Measurements from ENCODE around the gene SLC39A7.

SLC39A7 gene

GRCh38 chr6:33181141-33181540 is 19.5 kb upstream of the SLC39A7 start:
- no peak for DNase-seq (ENCODE audit: low read depth in 1 of 2, low spot score in 1 of 2)
- no peak for TF ChIP-seq CTCF (IDR thresholded peaks at IDR 0.05; ENCODE audit: insufficient read depth, low read length)
- TF ChIP-seq SPI1 (IDR thresholded peaks at IDR 0.05; ENCODE audit: borderline replicate concordance, low read depth), result no peak
- no peak for TF ChIP-seq GABPA (IDR thresholded peaks at IDR 0.05; ENCODE audit: low read depth)
- TF ChIP-seq, protein P1, sequence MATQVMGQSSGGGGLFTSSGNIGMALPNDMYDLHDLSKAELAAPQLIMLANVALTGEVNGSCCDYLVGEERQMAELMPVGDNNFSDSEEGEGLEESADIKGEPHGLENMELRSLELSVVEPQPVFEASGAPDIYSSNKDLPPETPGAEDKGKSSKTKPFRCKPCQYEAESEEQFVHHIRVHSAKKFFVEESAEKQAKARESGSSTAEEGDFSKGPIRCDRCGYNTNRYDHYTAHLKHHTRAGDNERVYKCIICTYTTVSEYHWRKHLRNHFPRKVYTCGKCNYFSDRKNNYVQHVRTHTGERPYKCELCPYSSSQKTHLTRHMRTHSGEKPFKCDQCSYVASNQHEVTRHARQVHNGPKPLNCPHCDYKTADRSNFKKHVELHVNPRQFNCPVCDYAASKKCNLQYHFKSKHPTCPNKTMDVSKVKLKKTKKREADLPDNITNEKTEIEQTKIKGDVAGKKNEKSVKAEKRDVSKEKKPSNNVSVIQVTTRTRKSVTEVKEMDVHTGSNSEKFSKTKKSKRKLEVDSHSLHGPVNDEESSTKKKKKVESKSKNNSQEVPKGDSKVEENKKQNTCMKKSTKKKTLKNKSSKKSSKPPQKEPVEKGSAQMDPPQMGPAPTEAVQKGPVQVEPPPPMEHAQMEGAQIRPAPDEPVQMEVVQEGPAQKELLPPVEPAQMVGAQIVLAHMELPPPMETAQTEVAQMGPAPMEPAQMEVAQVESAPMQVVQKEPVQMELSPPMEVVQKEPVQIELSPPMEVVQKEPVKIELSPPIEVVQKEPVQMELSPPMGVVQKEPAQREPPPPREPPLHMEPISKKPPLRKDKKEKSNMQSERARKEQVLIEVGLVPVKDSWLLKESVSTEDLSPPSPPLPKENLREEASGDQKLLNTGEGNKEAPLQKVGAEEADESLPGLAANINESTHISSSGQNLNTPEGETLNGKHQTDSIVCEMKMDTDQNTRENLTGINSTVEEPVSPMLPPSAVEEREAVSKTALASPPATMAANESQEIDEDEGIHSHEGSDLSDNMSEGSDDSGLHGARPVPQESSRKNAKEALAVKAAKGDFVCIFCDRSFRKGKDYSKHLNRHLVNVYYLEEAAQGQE (IDR thresholded peaks at IDR 0.05; ENCODE audit: insufficient replicate concordance, low read depth), result no peak
- no peak for TF ChIP-seq POLR2AphosphoS5 (IDR thresholded peaks at IDR 0.05; ENCODE audit: low read depth)

DNA sequence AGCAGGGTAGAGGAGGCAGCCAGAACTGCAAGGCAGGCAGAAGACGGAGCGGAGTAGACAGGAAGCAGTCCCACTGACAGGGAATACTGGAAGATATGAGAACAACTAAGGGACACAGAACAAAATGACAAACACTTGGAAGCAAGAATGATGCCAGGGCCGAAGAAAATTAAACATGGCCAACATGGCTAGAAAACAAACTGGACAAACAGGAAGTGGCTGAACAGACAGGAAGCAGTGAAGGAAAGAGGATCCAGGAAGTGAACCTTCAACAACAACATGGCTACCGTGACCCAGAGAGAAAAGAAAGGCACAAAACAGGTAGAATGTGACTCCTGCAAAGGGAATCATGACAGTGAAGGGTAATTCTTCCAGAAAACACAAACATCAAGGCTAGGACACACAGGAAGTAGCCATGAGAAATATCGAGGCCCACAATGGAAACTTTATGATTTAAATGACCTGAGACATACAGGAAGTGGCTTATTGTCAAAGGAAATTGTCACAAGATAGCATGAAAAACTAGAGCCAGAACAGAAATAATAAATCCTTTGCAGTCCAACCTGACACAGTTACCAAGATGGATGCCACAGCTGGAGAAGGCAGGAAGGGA is 17.5 kb upstream of the SLC39A7 start:
- H3K27me3 ChIP-seq (ENCODE audit: insufficient read depth, poor library complexity, severe bottlenecking), result no peaks in the 10 kb centered on the region
- peak overlapping the region; percentile 62 for H3K27ac ChIP-seq (replicated peaks)
- peak; percentile 65; the same call in 1 of the 2 replicates for TF ChIP-seq SPI1 (IDR thresholded peaks at IDR 0.05; ENCODE audit: borderline replicate concordance, low read depth)
- no peak for TF ChIP-seq POLR2AphosphoS5 (IDR thresholded peaks at IDR 0.05; ENCODE audit: low read depth)
- peak; percentile 73 for TF ChIP-seq GABPA (IDR thresholded peaks at IDR 0.05; ENCODE audit: low read depth)
- no peak overlapping the region for H3K4me3 ChIP-seq (replicated peaks; ENCODE audit: insufficient read depth, low read length)
- DNase-seq (ENCODE audit: low read depth in 1 of 2, low spot score in 1 of 2), result peak in 1 of 2 experiments; percentile 16

More at GRCh38 chr6:33181141-33181540, 19.5 kb upstream of the SLC39A7 start:
- Histone ChIP-seq H3K27me3 (ENCODE audit: insufficient read depth, poor library complexity, severe bottlenecking) (no peaks in the 10 kb centered on the region), H3K4me3 (replicated peaks; ENCODE audit: insufficient read depth, low read length) (no peak overlapping the region), H3K27ac (replicated peaks) (no peak overlapping the region)

DNA sequence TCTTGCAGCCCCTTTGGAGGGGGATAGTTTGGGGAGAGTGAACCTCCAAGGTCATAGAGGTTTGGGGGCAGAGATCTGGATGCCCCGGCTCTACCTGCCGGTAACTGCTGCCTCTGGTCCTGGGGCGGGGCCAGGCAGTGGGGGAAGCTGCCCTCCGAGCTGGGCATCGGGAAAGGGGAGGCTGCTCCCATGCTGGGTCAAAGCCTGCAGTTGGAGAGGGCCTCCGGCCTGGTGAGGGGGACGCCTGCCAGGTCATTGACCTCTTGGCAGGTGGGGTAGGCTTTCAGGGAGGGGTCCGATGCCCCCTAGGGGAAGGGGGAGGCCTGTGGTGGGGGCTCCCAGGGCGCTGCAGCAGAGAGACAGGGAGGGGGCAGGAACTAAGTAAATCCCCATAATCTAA is 15.5 kb upstream of the SLC39A7 start:
- no peaks in the 10 kb centered on the region for H3K27me3 ChIP-seq (ENCODE audit: insufficient read depth, poor library complexity, severe bottlenecking)
- H3K27ac ChIP-seq (replicated peaks), result no peak overlapping the region
- no peak for DNase-seq (ENCODE audit: low read depth in 1 of 2, low spot score in 1 of 2)
- no peak for TF ChIP-seq POLR2AphosphoS5 (IDR thresholded peaks at IDR 0.05; ENCODE audit: low read depth)
- no peak for TF ChIP-seq GABPA (IDR thresholded peaks at IDR 0.05; ENCODE audit: low read depth)
- no peak for TF ChIP-seq CTCF (IDR thresholded peaks at IDR 0.05; ENCODE audit: insufficient read depth, low read length)
- TF ChIP-seq SPI1 (IDR thresholded peaks at IDR 0.05; ENCODE audit: borderline replicate concordance, low read depth), result no peak
- TF ChIP-seq, protein P1 (IDR thresholded peaks at IDR 0.05; ENCODE audit: insufficient replicate concordance, low read depth), result no peak
- H3K4me3 ChIP-seq (replicated peaks; ENCODE audit: insufficient read depth, low read length), result no peak overlapping the region

GRCh38 chr6:33185654-33186187 is 14.9 kb upstream of the SLC39A7 start:
- Histone ChIP-seq H3K27ac (replicated peaks) (no peak overlapping the region), H3K27me3 (ENCODE audit: insufficient read depth, poor library complexity, severe bottlenecking) (no peaks in the 10 kb centered on the region), H3K4me3 (replicated peaks; ENCODE audit: insufficient read depth, low read length) (no peak overlapping the region)
- TF ChIP-seq SPI1 (IDR thresholded peaks at IDR 0.05; ENCODE audit: borderline replicate concordance, low read depth), result no peak
- TF ChIP-seq CTCF (IDR thresholded peaks at IDR 0.05; ENCODE audit: insufficient read depth, low read length), result no peak
- TF ChIP-seq, protein P1 (IDR thresholded peaks at IDR 0.05; ENCODE audit: insufficient replicate concordance, low read depth), result no peak
- no peak for TF ChIP-seq POLR2AphosphoS5 (IDR thresholded peaks at IDR 0.05; ENCODE audit: low read depth)
- no peak for TF ChIP-seq GABPA (IDR thresholded peaks at IDR 0.05; ENCODE audit: low read depth)
- DNase-seq (ENCODE audit: low read depth in 1 of 2, low spot score in 1 of 2), result no peak

Data from HL-60 (cell line).